Kidney tubule cell (primary cell): ENCODE measurements around the gene RAI14.
"Not testable (repeated sequence)": the region's sequence is repeated elsewhere in the genome, so short reads cannot be mapped to it uniquely, and the experiment has no call there.

Source experiments
- DNase-seq: peaks from one replicate; pipeline ENCODE4 v3.0.0-alpha.2; 2018; ENCODE audit warnings: low spot score

Gene RAI14

GRCh38 chr5:34731435-34732232, 75.5 kb downstream of the RAI14 start:
- no peak for DNase-seq

DNA sequence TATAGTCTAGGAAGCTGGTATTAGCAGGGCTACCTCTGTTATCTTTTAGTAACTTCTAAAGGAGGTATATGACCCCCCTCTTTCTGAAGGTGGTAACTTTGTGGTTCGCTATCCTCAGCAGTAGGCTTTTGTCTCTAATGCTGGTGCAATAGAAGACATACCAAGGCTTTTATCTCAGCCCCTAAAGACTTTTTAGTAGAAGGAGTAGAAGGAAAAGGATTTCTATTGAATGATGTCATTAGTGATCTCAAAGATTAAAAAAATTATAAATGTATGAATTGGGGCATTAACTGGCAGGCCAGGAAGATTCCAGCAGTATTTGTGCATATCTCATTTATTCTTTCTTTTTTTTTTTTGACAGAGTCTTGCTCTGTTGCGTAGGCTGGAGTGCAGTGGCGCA, 78.2 kb downstream of the RAI14 start:
- no peak for DNase-seq

GRCh38 chr5:34735491-34736426, 79.6 kb downstream of the RAI14 start:
- DNase-seq: no peak

DNA sequence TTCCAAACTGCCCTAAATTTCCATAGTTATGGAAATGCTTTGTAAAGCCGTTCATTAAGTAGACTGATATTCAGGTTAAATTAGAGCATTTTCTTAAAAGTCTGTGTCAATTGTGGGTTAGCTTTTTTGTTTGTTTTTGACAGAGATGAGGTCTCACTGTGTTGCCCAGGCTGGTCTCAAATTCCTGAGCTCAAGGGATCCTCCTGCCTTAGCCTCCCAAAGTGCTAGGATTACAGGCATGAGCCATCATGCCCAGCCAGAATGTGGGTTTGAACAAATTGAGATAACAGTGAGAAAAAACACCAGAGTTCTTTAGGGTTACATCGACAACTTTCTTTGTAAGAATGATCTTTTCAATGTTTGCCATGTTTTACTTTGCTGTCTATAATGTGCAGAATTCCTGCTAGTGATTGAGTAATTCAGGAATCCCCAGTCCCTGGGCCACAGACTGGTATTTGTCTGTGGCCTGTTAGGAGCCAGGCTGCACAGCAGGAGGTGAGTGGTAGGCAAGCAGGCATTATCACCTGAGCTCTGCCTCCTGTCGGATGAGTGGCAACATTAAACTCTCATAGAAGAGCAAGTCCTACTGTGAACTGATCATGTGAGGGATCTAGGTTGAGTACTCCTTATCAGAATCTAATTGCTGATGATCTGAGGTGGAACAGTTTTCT, 80.5 kb downstream of the RAI14 start:
- DNase-seq: peak; percentile 82

- no peak for DNase-seq
These were observed 81.6 kb downstream of the RAI14 start for GRCh38 chr5:34737731-34738130.

DNA sequence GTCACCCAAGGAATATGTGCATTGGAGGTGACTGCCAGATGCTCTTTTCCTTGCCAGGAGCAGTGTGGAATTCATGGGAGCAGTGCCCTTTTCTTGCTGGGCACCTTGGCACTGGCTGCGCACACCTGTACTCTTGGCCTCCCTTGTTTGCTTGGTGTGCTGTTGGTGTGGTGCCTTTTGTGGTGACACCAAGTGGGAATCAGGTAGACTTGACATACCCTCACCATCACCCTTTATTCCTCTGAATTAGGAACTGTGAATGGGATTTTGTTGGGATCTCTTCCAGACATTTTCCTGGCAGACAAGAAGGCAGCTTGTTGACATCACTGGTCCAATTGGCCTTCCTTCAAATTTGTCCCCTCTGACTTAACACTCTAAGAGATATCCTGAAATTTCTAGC, 82.3 kb downstream of the RAI14 start:
- no peak for DNase-seq

GRCh38 chr5:34740389-34740806, 84.3 kb downstream of the RAI14 start:
- DNase-seq: no peak

- DNase-seq: peak; percentile 24
These were observed 85.9 kb downstream of the RAI14 start for GRCh38 chr5:34742061-34742460.

DNA sequence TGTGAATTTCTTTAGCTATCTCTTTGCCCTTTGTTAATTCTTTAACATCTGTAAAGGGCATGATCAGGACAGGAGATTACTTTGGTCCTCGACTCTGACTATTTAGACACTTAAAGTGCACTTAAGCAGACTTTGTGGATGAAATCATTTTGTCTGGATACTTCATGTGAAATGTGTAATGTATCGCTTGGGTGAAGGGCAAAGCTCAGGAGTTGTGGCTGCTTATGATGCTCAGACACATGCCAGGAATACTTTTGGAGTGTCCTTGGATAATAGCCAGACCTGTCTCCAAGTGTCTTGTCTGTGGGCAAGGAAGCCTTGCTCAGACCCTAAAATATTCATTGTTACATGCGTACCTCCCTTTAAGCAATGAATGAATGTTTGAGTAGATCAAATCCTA, 87.8 kb downstream of the RAI14 start:
- DNase-seq: peak; percentile 88

GRCh38 chr5:34748431-34748830, 92.3 kb downstream of the RAI14 start:
- no peak for DNase-seq

DNA sequence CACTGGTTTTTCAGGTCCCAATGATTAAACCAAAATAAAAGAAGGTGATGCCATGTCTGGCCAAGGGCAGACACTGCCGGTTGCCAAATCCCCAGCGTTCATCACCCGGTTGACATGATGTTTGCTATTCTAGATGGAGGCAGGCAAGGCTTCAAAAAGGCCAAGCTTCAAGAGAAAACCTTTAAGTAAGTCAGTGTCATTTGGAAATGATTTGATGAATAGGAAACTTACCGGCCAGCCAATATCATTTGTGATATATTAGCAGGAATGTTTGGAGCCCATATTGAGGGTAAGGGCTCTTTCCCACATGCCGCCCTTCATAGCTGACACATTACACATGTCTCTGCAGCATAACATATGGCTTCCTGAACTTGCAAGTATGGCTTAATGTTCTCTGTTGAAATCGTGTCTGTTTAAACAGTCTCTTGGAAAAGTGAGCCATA, 93.3 kb downstream of the RAI14 start:
- no peak for DNase-seq

DNA sequence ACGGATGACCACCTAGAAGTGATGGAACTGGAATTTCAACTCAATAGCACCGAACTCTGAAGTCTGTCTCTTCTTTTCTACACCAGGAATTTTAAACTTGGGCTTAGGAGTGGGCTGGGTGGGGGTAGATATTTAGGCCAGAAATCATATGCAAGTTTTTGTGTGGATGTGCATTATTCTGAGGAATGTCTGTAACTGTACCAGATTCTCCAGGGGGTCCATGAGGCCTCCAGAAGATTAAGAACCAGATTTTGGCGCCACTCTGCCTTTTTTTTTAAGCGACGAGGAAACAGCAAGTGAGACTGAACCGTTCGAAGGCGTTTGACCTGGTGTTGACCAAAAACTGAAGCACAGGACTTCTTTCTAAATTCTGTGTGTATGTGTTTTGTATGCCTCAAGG, 94.1 kb downstream of the RAI14 start:
- DNase-seq: no peak

DNA sequence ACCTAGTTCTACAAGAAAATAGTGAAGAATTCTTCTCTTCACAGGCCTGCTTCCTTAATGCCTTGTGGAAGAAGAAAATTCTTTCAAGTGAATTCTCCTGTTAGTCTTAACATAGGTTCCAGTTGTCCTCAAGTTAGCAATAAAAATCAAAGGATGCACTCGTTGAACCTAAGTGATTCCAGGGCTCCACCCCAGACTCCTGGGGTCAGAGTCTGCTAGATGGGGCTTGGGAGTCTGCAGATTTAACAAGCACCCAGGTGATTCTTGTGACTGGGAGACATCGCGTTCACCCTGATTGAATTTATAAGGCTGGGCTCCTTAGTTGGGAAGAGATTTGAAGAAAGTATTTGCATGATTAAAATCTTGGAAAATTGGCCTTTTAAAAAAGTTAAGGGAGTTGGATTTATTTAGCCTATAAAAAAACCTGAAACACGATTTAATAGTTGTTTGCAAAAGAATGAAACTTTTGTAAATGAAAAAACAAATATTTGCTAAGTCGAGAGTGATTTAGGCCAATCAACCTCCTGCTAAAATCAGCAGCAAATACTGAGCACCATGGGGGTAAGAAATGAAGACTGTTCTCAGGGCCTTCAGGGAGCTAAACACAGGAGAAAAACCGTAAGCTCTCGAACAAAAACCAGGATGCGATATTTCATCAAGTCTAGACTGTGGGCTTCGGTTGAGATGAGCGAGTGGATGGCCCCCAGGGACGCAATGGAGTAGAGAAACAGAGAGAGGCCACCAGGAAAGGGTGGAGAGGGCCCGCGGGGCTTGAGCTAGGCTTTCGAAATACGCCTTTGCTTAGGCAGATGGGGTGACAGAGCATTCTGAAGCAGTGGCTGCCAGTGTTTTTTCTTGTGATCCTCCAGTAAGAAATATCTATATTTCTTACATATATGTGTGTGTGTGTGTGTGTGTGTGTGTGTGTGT, 95.9 kb downstream of the RAI14 start:
- no peak for DNase-seq

DNA sequence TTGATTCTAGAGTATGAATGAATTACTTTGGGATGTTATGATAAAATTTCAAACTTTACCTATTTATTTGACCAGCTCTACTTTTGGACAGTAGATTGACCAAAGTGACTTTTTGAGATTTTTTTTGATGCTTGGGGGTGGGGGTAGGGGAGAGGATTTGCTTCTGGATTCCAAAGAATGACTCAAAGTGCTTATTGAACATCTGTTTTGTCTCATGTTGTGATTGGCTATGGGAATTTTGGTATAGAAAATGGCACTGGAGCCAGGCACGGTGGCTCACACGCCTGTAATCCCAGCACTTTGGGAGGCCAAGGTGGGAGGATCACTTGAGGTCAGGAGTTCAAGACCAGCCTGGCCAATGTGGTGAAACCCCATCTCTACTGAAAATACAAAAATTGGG, 97.1 kb downstream of the RAI14 start:
- DNase-seq: not testable (repeated sequence)

DNA sequence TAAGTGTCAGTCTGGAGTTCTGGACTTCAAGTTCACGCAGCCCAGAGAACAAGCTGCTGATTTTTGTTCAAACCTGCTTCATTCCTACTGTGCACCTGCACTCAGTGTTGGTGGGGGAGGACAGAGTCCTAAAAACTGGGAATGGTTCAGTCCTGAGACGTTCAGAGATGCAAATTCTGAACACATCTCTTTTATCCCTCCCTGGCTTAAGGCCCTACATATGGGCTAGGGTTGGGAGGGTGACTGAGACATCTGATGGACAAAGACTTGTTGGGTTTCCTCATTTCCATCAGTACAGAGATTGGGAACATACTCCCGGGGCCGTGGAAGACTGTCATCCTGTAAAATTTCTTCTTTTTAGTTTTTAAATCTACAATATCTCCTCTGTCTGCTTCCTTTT, 99.8 kb downstream of the RAI14 start:
- no peak for DNase-seq

DNA sequence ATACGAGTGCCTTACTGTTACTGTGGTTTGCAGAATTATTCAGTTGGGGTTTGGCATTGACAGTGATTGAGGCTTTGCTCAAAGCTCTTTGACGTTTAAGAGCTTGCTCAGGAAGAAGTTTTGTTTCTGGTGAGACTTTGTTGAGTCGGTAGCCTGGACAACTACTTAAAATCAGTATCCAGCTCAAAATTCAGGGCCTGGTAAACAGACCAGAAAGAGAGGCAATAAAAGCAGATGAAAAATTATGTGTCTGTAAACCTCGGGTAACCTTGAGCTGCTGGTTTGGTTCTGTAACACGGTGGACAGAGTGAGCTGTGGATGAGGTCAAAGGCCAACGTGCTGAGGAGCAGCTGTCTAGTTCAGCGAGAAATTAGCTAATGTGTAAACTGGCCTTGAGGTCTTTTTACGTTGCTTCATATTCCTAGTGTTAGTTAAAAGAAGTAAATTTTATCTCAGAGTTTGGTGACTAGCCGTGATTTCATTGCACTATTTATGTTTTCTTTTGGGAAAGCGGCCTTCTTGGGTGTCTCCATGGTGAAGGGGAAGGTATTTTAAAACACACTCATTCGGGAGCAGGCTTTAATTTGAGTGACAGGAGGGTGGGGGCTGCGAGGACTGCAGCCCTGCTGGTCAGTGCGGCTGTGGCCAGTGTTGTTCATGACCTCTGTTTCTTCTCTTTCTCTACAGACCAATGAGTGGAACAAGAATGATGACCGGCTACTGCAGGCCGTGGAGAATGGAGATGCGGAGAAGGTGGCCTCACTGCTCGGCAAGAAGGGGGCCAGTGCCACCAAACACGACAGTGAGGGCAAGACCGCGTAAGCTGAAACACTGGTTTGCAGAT, 100.9 kb downstream of the RAI14 start:
- peak; percentile 67 for DNase-seq

- no peak for DNase-seq
These were observed 102.4 kb downstream of the RAI14 start for GRCh38 chr5:34758514-34758913.

DNA sequence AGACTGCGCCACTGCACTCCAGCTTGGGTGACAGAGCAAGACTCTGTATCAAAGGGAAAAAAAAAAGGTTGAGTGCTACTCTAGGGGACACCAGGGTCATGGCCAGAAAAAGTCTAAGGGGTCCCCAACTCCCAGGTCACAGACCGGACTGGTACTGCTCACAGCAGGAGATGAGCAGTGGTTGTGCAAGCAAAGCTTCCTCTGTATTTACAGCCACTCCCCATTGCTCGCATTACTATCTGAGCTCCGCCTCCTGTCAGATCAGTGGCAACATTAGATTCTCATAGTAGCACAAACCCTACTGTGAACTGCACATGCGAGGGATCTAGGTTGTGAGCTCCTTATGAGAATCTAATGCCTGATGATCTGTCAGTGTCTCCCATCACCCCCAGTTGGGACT, 103.1 kb downstream of the RAI14 start:
- not testable (repeated sequence) for DNase-seq

DNA sequence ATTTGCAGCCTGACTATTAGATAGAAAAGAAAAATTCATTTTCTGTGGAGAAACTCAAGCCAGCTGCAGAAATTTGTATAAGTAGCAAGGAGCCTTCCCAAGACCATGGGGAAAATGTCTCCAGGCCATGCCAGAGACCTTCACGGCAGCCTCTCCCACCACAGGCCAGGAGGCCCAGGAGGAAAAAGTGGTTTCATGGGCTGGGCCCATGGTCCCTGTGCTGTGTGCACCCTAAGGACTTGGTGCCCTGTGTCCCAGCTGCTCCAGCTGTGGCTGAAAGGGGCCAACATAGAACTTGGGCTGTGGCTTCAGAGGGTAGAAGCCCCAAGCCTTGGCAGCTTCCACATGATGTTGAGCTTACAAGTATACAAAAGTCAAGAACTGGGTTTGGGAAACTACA, 109.5 kb downstream of the RAI14 start:
- DNase-seq: no peak

DNA sequence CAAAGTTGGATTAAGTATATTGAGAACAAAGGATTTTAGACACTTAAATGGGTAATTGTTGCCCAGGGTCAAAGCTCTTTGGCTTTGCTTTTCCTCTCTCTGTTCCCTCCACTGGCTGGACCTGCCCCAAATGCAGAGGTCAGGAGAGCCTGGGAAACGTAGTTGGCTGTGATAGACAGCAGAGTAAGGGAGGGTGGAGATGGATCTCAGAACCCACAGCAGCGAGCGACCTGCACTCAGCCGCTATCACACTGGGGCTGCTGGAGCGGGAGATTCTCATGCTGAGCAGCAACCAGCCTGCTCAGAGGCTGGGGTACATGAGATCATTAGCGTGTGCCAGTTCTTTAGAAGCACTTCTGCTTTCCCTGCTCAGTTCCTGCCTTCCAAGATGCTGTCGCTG, 111.1 kb downstream of the RAI14 start:
- no peak for DNase-seq
